GM18867 (cell line): ENCODE measurements around the gene PTPRN2.

ENCODE experiments used
- ATAC-seq: cut with Tn5 transposase; IDR thresholded peaks from one replicate; pipeline ENCODE4 v1.9.1; 2021; ENCODE audit warnings: mild to moderate bottlenecking, moderate library complexity; ENCODE audit not compliant: unreplicated experiment

The PTPRN2 gene

DNA sequence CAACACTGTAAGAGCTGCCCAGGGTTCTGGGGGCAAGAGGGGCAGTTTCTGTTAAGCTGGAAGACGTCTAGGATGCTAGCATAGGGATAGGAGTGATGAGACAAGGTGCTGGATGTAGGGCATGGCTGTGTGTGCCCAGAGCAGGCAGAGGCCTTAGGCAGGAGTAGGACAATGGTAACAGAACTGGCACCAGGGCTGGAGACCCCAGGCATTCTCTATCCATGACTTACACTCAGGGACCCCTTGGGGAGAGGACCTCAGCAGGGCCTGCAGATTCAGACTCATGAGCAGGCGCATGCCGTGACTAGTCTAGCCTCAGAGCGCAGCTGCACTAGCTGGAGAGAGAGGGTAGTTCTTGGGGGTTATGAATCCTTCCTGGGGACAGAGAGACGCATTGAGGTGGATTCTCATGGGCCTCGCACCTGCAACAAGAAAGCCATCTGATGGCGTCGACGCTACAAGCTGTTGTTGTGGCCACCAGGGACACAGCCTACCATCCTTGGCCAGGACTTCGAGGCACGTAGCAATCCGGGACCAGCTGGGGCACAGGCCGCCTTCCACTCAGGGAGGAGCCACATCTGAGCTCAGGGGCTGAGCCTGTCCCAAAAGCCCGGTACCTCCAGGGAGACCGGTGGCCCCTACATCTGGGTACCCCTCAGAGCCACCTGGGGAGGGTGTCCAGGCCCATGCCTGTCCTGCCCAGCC is 474.1 kb downstream of the PTPRN2 start:
- no peak for ATAC-seq

DNA sequence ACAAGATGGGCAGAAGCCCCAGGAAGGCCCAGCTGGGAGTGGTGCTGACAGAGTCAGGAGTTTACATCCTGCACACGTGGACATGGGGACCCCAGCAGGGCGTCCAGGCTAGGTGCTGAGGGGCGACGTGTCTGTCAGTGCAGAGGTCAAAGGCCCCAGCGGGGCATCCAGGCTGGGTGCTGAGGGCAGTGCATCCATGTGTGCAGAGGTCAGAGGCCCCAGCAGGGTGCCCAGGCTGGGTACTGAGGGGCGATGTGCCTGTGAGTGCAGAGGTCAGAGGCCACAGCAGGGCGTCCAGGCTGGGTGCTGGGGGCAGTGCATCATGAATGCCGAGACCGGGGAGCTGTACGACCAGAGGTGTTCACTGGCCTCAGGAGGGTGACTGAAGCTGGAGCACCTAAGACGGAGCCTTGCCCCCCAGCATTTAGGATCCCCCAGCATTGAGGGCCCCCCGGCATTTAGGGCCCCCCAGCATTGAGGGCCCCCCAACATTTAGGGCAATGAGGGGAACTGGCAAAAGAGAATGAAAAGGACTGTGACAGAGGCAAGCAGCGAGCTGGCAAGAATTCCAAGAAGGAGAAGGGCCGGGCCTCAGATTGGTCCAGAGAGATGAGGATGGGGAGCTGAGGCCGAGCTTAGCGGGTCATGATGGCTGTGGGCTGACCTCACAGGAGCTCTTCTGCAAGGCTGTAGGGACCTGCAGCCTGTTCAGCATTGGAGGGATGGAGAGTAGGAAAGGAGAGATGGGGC is 474.9 kb downstream of the PTPRN2 start:
- ATAC-seq = no peak

DNA sequence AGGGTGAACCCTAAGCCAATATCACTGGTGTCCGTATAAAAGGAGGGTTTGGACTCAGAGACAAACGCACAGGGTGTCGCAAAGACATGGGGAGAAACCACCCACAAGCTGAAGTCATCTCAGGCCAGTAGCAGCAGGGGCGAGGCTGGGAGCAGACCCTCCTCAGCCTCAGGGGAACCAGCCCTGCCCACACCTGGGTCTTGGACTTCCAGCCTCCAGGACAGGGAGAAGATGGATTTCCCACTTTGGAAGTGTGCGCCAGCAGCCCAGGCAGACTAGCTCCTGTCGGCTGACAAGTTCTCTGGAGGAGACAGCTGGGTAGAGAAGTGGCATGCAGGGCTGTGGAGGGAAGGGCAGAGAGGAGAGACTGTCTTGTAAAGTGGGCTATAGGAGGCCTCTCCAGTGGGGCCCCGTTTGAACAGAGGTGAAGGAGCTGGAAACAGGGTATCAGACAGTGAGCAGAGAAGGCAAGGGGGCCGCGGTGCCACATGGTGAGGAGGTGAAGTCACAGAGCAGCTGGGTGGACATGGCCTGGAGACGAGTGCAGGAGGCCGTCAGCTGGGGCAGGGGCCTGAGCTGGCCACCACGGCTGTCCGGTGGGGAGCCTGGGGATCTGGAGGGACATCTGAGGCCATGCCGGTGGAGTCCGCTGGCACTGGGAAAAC is 475.6 kb downstream of the PTPRN2 start:
- no peak for ATAC-seq

DNA sequence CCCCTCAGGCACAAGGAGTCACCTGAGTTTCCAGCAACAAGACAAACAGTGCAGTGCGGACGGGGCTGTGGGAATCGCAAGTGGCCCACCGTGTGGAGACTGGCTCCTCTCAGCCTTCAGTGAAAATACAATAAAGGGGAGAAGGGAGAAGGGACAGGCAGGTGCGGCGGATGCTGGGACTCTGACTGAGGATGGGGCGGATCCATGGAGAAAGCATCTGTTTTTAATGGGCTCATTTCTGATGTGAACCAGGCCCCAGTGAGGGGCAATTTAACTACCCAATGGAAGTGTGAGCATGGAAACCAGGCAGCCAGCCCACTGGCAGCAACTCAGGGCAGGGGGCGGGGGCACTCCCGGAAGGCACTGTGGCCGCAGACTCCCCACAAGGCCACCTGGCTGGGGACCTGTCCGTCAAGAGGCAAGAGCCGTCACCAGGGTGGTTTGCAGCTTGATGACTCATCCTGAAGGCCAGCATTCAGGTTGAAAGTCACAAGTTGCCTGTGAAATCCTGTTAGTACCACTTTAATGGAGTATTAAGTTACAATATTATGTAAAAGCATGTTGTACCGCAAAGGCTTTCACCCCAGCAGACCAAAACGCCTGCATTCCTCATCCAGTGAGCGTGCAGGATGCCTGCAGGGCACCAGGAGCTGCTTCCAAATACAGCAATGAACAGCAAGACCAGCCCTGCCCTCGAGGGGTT is 476.4 kb downstream of the PTPRN2 start:
- ATAC-seq = no peak

DNA sequence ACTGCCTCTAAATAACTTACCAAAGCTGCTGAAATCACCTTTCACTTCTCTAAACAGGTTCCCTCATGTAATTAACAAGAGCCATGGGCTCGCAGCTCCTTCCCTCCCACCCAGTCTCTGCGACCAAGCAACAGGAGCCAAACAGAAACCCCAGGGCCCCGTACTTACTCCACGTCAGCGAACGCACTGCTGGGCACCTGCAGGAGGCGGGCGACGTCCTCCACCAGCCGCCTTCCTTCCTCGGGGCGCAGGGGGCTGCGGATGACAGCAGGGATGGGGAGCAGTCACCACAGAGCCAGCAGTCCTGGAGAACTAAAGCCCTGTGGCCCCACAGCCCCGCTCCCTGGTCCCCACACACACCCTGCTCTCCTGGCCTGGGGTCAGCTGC is 477.0 kb downstream of the PTPRN2 start:
- no peak for ATAC-seq

DNA sequence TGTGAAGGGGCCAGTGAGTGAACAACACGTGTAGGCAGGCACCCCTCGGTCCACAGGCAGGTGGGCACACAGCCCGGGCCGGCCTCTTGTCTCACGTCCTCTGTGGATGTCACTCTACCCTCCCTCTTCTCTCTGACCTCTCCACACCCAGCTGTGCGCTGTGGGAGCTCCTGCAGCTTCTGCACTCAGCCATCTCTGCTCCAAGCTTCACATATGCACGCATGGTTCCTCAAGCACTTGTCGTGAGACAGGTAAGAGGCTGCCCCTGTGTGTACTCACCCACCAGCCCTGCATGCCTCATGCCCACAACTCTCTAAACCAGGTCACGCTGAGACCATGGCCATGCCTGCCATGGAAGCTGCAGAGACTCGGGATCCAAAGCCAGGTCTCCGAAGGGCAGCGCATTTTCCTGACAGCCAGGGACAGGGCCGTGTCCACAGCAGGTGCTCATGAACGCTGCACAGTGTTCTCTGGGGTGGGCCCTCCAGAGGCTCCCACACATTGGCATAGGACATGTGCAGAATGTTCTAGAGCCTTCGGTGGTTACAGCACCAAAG is 477.5 kb downstream of the PTPRN2 start:
- no peak for ATAC-seq

DNA sequence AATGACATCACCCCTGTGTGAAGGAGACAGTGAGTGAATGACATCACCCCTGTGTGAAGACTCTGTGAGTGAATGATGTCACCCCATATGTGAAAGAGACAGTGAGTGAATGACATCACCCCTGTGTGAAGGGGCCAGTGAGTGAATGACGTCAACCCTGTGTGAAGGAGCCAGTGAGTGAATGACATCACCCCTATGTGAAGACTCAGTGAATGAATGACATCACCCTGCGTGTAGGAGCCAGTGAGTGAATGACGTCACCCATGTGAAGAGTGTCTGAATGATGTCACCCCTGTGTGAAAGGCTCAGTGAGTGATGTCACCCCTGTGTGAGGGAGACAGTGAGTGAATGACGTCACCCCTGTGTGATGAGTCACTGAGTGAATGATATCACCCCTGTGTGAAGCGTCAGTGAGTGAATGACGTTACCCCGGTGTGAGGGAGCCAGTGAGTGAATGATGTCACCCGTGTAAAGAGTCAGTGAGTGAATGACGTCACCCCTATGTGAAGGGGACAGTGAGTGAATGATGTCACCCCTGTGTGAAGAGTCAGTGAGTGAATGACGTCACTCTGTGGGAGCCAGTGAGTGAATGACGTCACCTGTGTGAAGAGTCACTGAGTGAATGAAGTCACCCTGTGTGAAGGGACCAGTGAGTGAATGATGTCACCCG is 478.1 kb downstream of the PTPRN2 start:
- no peak for ATAC-seq

DNA sequence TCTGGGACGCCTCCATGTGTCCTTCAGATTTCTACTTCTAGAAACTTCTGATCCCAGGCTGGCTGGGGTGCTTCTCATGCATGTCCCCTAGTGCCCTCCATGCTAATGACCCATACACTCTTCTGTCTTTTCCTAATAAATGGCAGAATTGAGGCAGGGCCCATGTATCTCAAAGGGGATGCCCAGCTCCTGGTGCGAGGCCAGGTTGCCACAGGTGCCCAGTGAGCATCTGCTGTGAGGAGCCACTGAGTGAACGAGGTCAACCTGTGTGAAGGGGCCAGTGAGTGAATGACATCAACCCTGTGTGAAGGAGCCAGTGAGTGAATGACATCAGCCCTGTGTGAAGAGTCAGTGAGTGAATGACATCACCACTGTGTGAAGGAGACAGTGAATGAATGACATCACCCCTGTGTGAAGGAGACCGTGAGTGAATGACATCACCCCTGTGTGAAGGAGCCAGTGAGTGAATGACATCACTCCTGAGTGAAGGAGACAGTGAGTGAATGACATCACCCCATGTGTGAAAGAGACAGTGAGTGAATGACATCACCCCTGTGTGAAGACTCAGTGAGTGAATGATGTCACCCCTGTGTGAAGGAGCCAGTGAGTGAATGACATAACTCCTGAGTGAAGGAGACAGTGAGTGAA is 478.9 kb downstream of the PTPRN2 start:
- no peak for ATAC-seq

DNA sequence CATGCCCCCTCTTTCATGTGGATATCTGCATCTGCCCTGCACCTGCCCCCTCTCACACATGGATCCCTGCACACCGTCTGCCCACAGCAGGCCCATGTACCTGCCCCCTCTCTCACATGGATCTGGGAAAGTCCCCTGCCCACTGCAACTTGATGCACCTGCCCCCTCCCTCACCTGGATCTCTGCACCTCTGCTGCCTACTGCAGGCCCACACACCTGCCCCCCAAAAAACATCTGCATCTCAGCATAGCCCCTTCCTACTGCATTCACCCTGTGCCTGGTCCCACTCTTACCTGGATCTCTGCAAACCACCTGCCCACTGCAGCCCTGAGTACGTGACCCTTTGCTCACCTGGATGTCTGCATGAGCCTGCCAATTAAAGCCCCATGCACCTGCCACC is 479.8 kb downstream of the PTPRN2 start:
- no peak for ATAC-seq

DNA sequence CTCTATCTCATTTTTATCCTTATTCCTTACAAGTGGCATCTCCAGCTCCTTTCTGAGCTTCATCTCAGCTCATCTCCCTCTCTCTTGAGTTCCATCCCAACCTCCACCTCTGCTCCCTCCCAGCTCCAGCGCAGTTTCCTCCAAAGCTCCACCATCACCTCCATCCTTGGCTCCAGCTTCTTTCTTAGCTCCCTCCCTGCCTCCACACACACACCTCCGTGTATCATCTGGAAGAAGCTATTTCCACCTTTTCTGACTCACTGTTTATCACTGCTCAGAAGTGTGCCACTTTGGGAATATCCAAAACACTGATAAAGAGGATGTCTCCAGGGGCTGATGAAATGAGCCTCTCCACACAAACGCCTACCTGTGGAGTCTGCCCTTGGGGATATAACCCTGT is 481.4 kb downstream of the PTPRN2 start:
- ATAC-seq = no peak

DNA sequence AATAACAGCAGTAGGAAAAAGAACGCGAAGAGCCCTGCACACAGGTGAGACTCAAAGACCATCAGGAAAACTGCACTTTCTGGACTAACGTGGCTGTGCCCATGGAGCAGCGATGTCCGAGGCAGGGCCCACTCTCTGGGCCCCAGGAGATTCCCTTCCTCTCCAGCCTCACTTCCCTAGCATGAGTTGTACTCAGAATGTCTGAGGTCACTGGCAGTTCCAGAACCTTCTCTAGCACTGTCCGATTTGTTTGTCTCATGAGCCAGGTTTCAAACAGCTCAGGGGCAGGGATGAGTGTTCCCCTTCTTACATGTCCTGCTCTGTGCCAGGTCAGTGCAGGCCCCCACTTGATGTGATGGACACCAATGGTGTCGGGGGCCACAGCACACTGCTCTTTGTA is 484.2 kb downstream of the PTPRN2 start:
- ATAC-seq = no peak

DNA sequence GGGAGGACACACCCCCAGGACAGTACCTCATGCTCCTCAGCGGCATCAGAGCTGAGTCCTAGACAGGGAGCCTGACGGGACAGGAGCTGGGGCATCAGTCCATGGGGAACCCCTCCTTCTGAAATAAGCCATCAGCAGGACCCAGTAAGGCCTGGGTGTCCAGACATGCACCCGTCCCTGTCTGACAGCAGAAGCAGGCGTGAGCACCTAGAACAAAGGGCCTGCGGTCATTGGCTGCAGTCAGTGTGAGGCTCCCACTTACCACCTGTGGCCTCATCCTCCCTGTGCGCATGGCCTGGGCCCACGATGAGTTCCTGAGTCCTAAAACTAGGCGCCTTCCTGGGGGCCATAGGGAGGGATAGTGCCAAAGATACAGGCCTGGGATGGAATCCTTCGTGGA is 484.7 kb downstream of the PTPRN2 start:
- ATAC-seq = no peak

DNA sequence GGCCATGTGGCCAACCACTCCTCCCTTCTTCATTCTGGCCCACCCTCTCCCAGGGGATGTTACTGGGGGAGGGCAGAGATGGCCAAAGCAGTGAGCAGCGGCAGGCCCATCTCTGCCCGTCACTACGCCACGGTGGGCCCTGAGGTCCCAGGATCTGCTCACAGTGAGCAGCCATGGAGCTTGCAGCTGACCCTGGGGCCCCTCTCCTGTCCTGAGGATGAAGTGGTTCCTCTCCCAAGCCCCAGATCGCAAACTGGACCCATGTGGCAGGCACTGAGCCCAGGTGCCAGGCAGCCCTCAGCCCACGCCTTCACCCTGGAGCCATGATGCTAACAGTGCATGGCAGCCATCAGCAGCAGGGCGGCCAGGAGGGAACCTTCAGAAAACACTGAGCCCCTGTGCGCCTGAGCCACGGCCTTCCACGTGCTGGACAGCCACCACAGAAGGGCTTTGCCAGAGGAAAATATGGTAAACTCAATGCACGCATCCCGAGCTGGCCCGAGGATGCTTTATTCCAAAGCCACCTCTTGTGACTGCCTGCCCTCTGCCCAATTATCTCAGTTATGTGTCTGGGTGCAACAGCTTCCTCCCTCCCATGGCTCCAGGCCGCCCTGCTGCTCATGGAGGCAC is 485.7 kb downstream of the PTPRN2 start:
- no peak for ATAC-seq

DNA sequence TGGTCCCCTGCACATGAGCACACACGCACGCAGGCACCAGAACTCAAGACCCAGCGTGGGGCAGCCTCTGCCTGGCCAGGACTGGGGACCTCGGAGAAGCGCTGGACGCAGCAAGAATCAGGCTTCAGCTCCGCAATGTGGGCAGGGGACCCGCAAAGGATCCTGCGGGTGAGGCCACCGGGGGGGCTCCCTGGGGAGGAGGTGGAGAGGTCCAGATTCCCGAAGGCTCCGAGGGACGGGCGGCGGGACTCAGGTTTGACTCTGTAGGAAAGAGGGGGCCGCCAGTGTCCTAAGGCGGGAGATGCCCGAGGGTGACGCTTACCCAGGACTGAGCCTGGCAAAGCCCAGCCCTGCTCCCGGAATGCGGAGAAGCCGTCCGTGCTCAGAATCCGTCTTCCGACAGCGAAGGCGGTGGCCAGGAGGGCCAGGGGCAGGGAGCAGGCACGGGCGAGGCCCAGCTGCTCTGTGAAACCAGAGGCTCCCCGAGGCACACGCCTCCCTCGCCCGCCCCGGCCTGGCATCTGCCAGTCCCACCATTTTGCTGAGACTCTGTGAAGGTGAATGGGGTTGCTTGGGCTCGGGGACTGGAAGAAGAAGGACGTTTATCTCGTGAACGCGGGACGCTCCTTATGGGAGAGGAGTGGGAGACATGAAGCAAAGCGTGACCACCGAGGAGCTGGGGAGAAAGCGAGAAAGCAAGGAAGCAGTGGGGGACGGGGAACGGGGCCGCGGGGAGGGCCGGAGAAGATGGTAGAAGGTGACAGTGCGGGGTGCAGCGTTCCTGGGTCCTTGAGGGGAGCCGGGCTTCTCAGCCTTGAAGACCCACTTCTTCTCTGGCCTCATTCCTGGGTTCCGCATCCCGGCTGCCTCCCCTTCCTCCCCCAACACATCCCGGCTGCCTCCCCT is 489.2 kb downstream of the PTPRN2 start:
- ATAC-seq = no peak

DNA sequence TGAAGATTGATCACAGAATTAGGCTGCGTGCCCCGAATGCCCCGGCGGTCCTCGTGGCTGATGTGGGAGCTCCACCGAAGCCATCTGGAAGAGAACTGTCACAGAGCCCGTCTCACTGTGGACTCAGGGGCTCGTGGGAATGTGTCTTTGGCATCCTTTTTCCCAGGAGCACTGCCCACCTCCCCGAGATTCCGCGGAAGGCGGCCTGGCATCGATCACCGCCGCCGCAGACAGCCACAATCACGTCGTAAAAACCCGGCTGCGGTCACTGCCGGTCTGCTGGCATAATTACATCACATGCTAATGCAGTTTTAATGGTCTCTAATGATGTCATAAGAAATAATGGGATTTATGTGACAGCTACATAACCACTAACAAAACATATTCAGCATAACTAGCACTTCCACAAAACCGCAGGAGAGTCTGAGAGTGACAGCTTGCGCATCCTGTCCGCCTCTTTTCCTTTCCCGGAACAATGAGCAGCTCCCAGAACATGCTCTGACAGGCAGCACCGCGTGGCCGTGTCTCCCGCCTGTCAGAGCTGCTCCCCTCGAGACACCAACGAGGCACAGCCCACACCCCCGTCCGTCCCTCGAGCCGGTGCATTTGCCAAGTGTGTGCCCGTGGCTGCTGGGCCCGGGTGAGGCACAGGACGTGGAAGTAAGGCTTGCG is 490.0 kb downstream of the PTPRN2 start:
- no peak for ATAC-seq

DNA sequence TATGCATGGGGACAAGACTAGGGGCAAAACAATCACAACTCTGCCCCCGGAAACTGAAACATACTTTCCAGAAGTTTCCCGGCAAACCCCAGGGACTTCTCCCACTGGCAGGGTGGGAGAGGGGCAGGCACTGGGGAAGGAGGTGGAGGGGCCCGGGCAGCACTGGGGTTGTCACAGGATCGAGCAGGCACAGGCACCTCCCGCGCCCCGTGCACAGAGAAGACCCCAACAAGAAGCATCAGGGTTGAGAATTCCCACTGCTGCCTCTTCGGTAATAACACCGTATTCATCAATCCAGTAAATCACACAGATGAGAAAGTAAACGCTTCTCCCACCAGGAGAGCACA is 490.5 kb downstream of the PTPRN2 start:
- ATAC-seq = no peak

DNA sequence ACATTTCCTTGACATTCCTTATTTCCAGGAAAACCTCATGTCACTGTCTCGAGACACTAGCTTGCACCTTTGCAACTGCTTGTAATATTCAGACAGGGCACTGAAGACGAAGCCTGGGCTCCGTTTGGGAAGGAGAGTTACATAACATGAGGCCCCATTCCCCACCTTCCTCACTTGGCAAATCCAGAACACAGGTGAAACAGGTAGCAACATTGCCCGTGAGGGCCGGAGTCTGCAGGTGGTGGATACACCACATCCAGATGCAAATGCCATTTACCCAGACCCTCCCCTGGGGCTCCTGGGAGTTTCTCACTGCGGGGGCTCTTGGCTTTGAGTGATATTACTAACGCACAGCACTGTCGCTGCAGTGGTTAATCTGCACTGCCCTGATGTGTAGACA is 491.0 kb downstream of the PTPRN2 start:
- no peak for ATAC-seq

DNA sequence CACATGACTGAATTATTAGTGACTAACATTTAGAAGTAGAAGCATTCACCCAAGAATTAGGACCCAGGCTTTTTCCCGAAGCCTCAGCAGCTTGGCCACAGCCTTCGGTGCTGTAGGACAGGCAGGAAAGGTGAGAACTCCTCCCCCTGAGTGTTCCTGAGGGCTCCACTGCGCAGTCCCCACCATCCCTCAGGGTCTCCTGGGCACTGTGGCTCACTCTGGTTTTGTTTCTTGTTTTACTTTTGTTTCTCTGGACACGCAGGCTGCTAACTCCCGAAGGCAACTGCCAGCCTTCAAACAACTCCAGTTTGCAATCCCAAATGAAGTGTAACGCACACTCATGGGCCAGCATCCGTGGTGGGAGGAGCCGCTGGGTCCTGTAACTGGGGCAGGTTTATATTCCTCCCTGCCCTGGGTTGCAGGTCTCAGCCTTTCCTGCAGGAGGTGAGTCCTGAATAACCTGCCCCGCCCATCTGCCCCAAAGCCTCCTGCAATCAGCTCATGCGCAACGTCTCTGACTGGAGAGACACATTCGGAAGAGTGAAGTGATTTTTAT is 492.9 kb downstream of the PTPRN2 start:
- ATAC-seq = no peak
